HG02884 (cell line): ENCODE results near the gene KRTAP12-4.
"Not testable (repeated sequence)": the region's sequence is repeated elsewhere in the genome, so short reads cannot be mapped to it uniquely, and the experiment has no call there.

Experiments
- ATAC-seq: cut with Tn5 transposase; IDR thresholded peaks from one replicate; pipeline ENCODE4 v1.9.1; 2021; ENCODE audit warnings: mild to moderate bottlenecking, moderate library complexity; ENCODE audit not compliant: unreplicated experiment

KRTAP12-4 gene, protein sequence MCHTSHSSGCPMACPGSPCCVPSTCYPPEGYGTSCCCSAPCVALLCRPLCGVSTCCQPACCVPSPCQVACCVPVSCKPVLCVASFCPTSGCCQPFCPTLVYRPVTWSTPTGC

GRCh38 chr21:44654576-44655175, at the start of gene KRTAP12-4:
Gene KRTAP12-4 (minus strand): TSS chr21:44654659. CDS start chr21:44654614, 45 bp downstream.
- ATAC-seq = no peak

DNA sequence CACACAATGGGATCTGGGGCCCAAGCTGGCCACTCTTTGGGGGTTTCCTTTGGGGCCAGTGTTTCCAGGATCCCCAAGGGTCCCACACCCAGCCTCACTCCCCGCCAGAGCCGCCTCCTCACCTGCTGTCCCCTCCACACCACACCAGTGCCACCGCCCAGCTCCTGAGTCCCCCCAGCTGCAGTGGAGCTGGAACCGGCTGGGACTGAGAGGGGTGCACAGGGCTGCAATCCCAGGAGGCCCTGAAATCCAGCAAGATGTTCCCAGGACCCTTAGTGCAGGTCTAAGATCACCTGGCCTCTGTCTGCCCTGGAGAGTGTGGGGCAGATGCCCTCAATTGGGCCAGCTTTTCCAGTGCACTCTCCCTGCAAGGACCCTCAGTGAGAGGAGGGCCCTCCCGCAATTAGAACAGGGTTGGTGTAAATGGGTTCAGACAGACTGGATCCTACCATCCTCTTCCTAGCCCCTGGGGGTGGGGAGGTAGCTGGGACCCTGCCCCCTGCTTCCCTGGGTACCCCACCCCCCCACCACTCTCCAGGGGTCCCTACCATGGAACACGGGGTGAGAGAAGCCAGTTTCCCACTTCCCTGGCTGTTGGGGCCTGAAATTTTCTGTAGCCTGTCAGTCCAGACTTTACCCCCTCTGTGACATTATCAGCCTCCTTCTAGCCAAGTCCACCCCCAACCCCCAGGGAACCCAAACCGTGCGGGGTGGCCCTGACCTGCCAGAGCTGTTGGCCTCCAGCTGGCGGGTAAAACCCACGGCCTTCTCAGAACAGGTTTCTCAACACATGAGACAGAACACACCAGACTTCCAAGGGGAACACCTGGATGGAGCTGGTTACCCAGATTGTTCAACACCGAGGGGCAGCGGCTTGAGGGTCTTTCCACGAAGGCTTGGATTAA, 49.5 kb upstream of the KRTAP12-4 start:
- ATAC-seq = no peak

DNA sequence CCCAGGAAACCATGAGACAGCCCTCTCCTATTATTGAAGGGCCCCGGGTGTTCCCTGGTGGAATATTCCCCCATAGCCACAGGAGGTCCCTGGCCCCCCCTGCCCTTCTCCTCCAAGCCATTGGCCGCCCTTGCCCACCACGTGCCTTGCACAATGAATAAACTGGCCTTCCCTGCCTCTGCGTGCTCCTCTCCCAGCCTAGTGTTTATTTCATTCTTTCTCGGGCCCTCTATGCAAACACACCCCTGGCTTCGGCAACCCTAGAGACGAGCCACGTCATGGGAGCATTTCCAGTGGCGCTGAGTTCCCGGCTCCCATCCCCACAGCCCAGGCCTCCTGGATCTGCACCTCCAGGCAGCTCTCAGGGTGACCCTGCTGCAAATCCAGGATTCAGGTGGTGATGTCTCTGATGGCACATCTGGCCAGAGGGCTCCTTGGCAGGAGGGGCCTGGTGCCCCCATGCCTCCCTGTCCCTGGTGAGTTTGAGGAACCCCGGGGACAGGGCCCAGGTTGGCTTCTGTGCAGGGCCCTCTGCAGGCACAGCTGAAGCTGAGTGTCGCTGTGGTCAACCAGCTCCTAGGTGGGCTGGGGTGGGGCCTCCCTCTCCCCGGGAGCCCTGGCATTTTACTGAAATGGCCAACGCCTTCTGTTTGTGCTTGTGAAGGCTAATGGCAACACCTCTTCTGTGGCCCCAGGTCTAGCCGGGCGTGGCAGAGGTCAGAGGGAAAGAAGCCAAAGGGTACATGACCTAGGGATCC, 48.7 kb upstream of the KRTAP12-4 start:
- ATAC-seq = no peak

DNA sequence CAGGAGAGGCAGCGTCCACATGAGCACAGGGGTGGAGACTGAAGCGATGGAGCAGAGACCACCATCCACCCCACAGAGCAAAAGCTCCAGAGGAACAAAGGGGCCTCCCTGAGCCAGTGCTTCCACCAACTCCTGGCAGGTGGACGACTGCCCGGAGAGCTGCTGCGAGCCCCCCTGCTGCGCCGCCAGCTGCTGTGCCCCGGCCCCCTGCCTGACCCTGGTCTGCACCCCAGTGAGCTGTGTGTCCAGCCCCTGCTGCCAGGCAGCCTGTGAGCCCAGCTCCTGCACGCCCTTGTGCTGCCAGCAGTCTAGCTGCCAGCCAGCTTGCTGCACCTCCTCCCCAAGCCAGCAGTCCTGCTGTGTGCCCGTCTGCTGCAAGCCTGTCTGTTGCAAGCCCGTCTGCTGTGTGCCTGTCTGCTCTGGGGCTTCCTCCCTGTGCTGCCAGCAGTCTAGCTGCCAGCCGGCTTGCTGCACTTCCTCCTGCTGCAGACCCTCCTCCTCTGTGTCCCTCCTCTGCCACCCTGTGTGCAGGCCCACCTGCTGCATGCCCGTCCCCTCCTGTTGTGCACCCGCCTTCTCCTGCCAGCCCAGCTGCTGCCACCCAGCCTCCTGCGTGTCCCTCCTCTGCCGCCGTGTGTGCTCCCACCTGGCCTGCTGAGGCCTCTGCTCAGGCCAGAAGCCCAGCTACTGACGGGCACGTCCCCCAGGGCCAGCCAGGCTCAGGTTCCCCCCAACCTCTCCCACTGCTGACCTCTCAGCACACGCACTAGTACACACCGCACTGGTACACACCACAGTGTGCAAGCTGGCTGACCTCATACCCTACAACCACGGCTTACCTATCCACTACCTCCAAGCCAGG, 47.9 kb upstream of the KRTAP12-4 start:
- no peak for ATAC-seq

- ATAC-seq = no peak
These were observed 47.1 kb upstream of the KRTAP12-4 start for GRCh38 chr21:44701541-44701940.

GRCh38 chr21:44701023-44701400, 46.6 kb upstream of the KRTAP12-4 start:
- no peak for ATAC-seq

GRCh38 chr21:44700101-44701022, 45.9 kb upstream of the KRTAP12-4 start:
- no peak for ATAC-seq

- ATAC-seq = no peak
These were observed 45.1 kb upstream of the KRTAP12-4 start for GRCh38 chr21:44699502-44700001.

DNA sequence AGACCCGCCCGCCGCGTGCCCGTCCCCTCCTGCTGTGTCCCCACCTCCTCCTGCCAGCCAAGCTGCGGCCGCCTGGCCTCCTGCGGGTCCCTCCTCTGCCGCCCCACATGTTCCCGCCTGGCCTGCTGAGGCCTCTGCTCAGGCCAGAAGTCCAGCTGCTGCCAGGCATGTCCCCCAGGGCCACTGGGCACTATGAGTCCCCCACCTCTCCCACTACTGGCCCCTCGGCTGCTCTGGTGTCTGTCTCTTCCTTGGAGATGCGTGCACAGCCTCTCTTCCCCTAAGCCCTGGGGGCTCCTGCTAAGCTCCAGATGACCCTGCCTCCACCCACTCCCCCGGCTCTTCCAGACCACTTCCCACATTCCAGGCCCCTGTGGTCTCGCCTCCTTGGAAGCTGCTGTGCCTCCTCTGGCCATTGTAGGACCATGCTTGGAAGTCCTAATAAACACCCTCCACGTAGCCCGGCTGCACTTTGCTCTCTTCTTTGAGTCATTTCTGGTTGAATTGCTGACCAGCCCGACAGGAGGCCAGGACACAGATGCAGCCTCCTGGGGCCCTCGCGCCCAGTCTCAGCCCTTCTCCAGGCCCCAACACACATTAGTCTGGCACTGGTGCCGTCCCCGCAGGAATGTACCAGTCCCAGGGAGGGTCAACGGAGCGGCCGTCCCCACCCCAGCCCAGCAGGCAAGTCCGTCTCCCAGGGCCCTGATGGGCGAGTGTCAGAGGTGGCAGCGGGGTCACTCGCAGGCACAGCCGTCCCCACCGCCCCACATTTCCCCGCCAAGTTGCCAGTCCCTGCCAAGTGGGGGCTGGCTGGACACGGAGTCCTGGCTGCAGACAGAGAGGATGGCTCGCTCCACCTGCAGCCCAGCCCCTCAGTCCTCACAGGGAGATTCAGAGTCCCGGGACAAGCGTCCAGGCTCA, 43.6 kb upstream of the KRTAP12-4 start:
- ATAC-seq = no peak

GRCh38 chr21:44697172-44697810, 42.8 kb upstream of the KRTAP12-4 start, which contains the start of gene KRTAP10-12:
Gene KRTAP10-12 (plus strand): TSS chr21:44697172. CDS start chr21:44697202, 30 bp downstream.
- not testable (repeated sequence) for ATAC-seq

- no peak for ATAC-seq
These were observed 42.1 kb upstream of the KRTAP12-4 start for GRCh38 chr21:44696572-44696971.

- ATAC-seq = no peak
These were observed 41.2 kb upstream of the KRTAP12-4 start for GRCh38 chr21:44695641-44696040.

DNA sequence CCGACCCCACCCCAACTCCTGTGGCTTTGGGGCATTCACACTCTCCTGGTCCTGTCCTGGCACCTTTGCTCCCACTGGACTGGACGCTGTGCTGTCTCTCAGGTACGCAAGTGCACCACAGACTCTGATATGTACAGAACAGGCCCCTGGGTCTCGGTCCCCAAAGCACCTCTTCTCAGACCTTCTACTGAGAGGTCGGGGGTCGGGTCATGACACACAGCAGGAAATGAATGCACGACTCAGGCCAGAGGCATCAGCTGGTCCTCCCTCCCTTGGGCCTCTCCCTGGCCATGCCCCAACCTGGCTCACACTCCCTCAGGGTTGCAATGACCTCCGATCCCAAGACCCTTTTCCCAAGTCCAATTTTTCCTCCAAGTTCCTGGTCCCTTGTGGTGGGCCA, 40.7 kb upstream of the KRTAP12-4 start:
- no peak for ATAC-seq

- ATAC-seq = no peak
These were observed 40.3 kb upstream of the KRTAP12-4 start for GRCh38 chr21:44694776-44695175.

DNA sequence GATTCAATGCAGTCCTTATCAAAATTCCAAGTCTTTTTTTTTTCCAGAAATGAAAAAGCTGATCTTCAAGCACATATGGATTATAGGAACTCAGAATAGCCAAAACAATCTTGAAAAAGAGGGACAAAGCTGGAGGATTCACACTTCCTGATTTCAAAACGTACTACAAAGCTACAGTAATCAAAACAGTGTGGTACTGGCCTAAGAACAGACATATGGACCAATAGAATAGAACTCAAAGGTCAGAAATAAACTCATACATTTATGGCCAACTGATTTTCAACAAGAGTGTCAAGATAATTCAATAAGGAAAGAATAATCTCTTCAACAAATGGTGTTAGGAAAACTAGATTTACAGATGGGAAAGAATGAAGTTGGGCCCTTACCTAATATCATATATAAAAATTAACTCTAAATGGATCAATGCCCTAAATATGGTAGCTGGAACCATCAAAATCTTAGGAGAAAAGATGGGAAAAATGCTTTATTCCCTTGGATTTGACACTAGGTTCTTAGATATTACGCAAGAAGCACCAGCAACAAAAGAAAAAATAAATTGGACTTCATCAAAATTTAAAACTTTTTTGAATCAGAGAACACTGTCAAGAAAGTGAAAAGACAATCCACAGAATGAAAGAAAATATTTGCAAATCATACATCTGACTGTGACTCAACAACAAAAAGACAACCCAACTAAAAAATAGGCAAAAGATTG, 38.5 kb upstream of the KRTAP12-4 start:
- no peak for ATAC-seq

DNA sequence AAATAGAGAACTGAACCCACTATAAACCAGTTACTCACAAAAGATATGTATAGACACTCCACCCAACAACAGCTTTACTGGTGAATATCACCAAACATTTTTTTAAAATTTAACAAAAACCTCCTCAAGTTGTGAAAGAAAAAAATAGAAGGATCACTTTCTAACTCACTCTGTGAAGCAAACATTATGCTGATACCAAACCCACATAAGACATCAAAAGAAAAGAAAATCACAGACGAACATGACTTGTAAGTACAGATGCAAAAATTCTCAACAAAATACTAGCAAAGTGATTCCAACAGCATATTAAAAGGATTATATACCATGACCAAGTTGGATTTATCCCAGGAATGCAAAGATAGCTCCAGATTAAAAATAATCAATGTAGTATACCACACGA, 37.2 kb upstream of the KRTAP12-4 start:
- ATAC-seq = no peak

DNA sequence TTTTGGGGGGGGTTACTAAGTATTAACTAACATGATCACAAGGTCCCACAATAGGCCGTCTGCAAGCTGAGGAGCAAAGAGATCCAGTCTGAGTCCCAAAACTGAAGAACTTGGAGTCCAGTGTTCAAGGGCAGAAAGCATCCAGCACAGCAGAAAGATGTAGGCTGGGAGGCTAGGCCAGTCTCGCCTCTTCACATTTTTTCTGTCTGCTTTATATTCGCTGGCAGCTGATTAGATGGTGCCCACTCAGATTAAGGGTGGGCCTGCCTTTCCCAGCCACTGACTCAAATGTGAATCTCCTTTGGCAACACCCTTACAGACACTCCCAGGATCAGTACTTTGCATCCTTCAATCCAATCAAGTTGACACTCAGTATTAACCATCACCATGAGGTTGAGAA, 35.3 kb upstream of the KRTAP12-4 start:
- ATAC-seq = not testable (repeated sequence)
